CD4-positive, alpha-beta T cell (primary cell): ENCODE results near the gene RBFOX1. TPM values are rescaled to one million over a fixed set of nuclear protein-coding genes. Genes with fewer than 3 reads are reported as not detected.

Experiments
- ATAC-seq: fragments of 200-7000 bp; cut with Tn5 transposase; one replicate; pipeline ENCODE4 v1.10.0; 2022; ENCODE audit warnings: mild to moderate bottlenecking; ENCODE audit not compliant: poor library complexity
- CTCF ChIA-PET: fragments of 350-600 bp; sonication (Branson Sonifier 250); formaldehyde crosslinking; loops from one replicate; lab custom pipeline; 2021; ENCODE audit warnings: antibody characterized with exemption, inconsistent platforms; lab: Charles Lee
- POLR2A ChIA-PET: fragments of 350-600 bp; sonication (Branson Sonifier 250); formaldehyde crosslinking; loops from one replicate; lab custom pipeline; 2021; ENCODE audit warnings: antibody characterized with exemption, inconsistent platforms; lab: Charles Lee
- DNase-seq, 14 experiments: peaks; one replicate each; pipeline ENCODE4 v3.0.0-alpha.2; 2013 to 2020; ENCODE audit warnings: mixed read lengths in 2 of 14
- H3K27ac ChIP-seq, 2 donors: one replicate each; pipeline versions ENCODE4 v1.5.1 to v1.7.0; 2013; ENCODE audit warnings: low read length in 2 of 2, low read depth in 1 of 2, mild to moderate bottlenecking in 1 of 2
- H3K27me3 ChIP-seq, 2 experiments: 1 replicate in 1 of 2; 2 replicates in 1 of 2; pipeline versions ENCODE4 v1.6.1 to v1.7.0; 2013; ENCODE audit warnings: low read length in 2 of 2, control low read depth in 1 of 2, mild to moderate bottlenecking in 1 of 2, moderate library complexity in 1 of 2; ENCODE audit not compliant: insufficient read depth in 2 of 2, control insufficient read depth in 1 of 2
- H3K36me3 ChIP-seq: one replicate; pipeline ENCODE4 v1.6.1; 2013; ENCODE audit warnings: low read length, control low read depth; ENCODE audit not compliant: insufficient read depth
- H3K4me1 ChIP-seq: one replicate; pipeline ENCODE4 v1.6.1; 2013; ENCODE audit warnings: low read length, control low read depth; ENCODE audit not compliant: insufficient read depth
- H3K4me3 ChIP-seq: one replicate; pipeline ENCODE4 v1.5.1; 2013; ENCODE audit warnings: mild to moderate bottlenecking, low read length, moderate library complexity
- H3K9me3 ChIP-seq, 2 experiments: 1 replicate in 1 of 2; 2 replicates in 1 of 2; pipeline versions ENCODE4 v1.6.1 to v1.7.0; 2013; ENCODE audit warnings: low read length in 2 of 2, mild to moderate bottlenecking in 2 of 2, control low read depth in 1 of 2, moderate library complexity in 1 of 2; ENCODE audit not compliant: control insufficient read depth in 1 of 2, insufficient read depth in 1 of 2
- H3K27ac Mint-ChIP-seq: one replicate; pipeline ENCODE4 v1.8.0; 2020; ENCODE audit warnings: mixed read lengths
- H3K27me3 Mint-ChIP-seq: one replicate; pipeline ENCODE4 v1.8.0; 2021; ENCODE audit warnings: mixed read lengths
- H3K36me3 Mint-ChIP-seq: one replicate; pipeline ENCODE4 v1.8.0; 2021; ENCODE audit warnings: low read depth, mixed read lengths
- H3K4me1 Mint-ChIP-seq: one replicate; pipeline ENCODE4 v1.8.0; 2021; ENCODE audit warnings: low read depth, mixed read lengths
- H3K4me3 Mint-ChIP-seq: one replicate; pipeline ENCODE4 v1.8.0; 2020; ENCODE audit warnings: mild to moderate bottlenecking, mixed read lengths
- H3K9me3 Mint-ChIP-seq: one replicate; pipeline ENCODE4 v1.8.0; 2020; ENCODE audit warnings: mixed read lengths
- CTCF ChIP-seq: fragments of 200-600 bp; IDR thresholded peaks from one replicate; pipeline ENCODE4 v1.8.0; 2022; ENCODE audit warnings: antibody characterized with exemption, mild to moderate bottlenecking
- intact Hi-C, 2 experiments: fragments of 100-400 bp; cut with DNase I in 1 of 2; cut with micrococcal nuclease in 1 of 2; formaldehyde crosslinking; loops; one replicate each; pipeline versions ENCODE4 v1.15.1 to v1.9.0; 2023 to 2025; cut with DNase I, micrococcal nuclease
- total RNA-seq, 174 experiments: library from RNA in 2 of 174; stranded (reverse) in 2 of 174; gene quantifications; one replicate each; pipeline ENCODE4 v1.2.3 and lab custom pipeline; 2021 to 2026

The RBFOX1 gene
- total RNA-seq, 2 experiments from 2014 or later, result not detected

- ATAC-seq (no peak), DNase-seq (no peak)
- H3K4me3 Mint-ChIP-seq, result no peak overlapping the region
- peaks cover 8% of the 10 kb centered on the region for H3K9me3 Mint-ChIP-seq
- Histone ChIP-seq H3K4me1 (no peaks in the 10 kb centered on the region), H3K27me3 (no peaks in the 10 kb centered on the region), H3K9me3 (peaks cover 0 to 3% of the 10 kb centered on the region in 2 experiments), H3K36me3 (no peaks in the 10 kb centered on the region), H3K27ac (no peak overlapping the region), H3K4me3 (no peak overlapping the region)
- H3K27ac Mint-ChIP-seq, result no peak overlapping the region
- H3K27me3 Mint-ChIP-seq, result no peaks in the 10 kb centered on the region
- no peaks in the 10 kb centered on the region for H3K36me3 Mint-ChIP-seq
- TF ChIP-seq CTCF, result no peak
- POLR2A ChIA-PET, result no interaction called here
- no peaks in the 10 kb centered on the region for H3K4me1 Mint-ChIP-seq
- intact Hi-C loops, result no loop called here
- CTCF ChIA-PET, result no interaction called here
These were observed 382.1 kb downstream of the RBFOX1 start for GRCh38 chr16:7714775-7715174.

GRCh38 chr16:7716660-7717550, 384.3 kb downstream of the RBFOX1 start:
- H3K27me3 Mint-ChIP-seq, result no peaks in the 10 kb centered on the region

GRCh38 chr16:7722761-7723160, 390.1 kb downstream of the RBFOX1 start:
- Mint-ChIP-seq H3K4me1 (no peaks in the 10 kb centered on the region), H3K4me3 (no peak overlapping the region), H3K27ac (no peak overlapping the region), H3K36me3 (no peaks in the 10 kb centered on the region), H3K27me3 (no peaks in the 10 kb centered on the region), H3K9me3 (peaks cover 8% of the 10 kb centered on the region)
- H3K9me3 ChIP-seq, result peaks cover 5 to 11% of the 10 kb centered on the region in 2 experiments
- CTCF ChIA-PET, result no interaction called here
- H3K27me3 ChIP-seq, result no peaks in the 10 kb centered on the region
- intact Hi-C loops, result no loop called here
- no peaks in the 10 kb centered on the region for H3K36me3 ChIP-seq
- POLR2A ChIA-PET, result no interaction called here
- no peaks in the 10 kb centered on the region for H3K4me1 ChIP-seq
- DNase-seq (no peak), ATAC-seq (no peak)
- no peak overlapping the region for H3K27ac ChIP-seq
- TF ChIP-seq CTCF, result no peak
- no peak overlapping the region for H3K4me3 ChIP-seq

More at GRCh38 chr16:7716660-7717550, 384.3 kb downstream of the RBFOX1 start:
- no peak for DNase-seq
- Histone ChIP-seq H3K4me3 (no peak overlapping the region), H3K27ac (no peak overlapping the region), H3K9me3 (peaks cover under 1 to 8% of the 10 kb centered on the region in 2 experiments), H3K4me1 (no peaks in the 10 kb centered on the region), H3K36me3 (no peaks in the 10 kb centered on the region), H3K27me3 (no peaks in the 10 kb centered on the region)
- TF ChIP-seq CTCF, result no peak
- intact Hi-C loops, result no loop called here
- H3K27ac Mint-ChIP-seq, result no peak overlapping the region
- H3K4me1 Mint-ChIP-seq, result no peaks in the 10 kb centered on the region
- ATAC-seq, result no peak
- H3K9me3 Mint-ChIP-seq, result peaks cover 9% of the 10 kb centered on the region
- ChIA-PET CTCF (no interaction called here), POLR2A (no interaction called here)
- no peaks in the 10 kb centered on the region for H3K36me3 Mint-ChIP-seq
- H3K4me3 Mint-ChIP-seq, result no peak overlapping the region
